NCI-H2029 (cell line): ENCODE results near the gene VSIR.

Source experiments
- DNase-seq: peaks from one replicate; lab custom pipeline; 2025; lab: John Stamatoyannopoulos, UW

The VSIR gene

GRCh38 chr10:71806704-71807556 lies 33.6 kb upstream of the VSIR start:
- no peak for DNase-seq

GRCh38 chr10:71805776-71806703 lies 32.7 kb upstream of the VSIR start:
- peak; percentile 60 for DNase-seq

- DNase-seq = no peak
These were observed 30.8 kb upstream of the VSIR start for GRCh38 chr10:71804077-71804476.

GRCh38 chr10:71802715-71803488 lies 29.6 kb upstream of the VSIR start:
- DNase-seq = no peak

GRCh38 chr10:71802235-71802634 lies 28.9 kb upstream of the VSIR start:
- no peak for DNase-seq

GRCh38 chr10:71801361-71801760 lies 28.0 kb upstream of the VSIR start:
- DNase-seq = no peak

GRCh38 chr10:71799608-71800453 lies 26.5 kb upstream of the VSIR start:
- no peak for DNase-seq

- DNase-seq = no peak
These were observed 25.8 kb upstream of the VSIR start for GRCh38 chr10:71799112-71799511.

GRCh38 chr10:71798308-71798624 lies 24.9 kb upstream of the VSIR start:
- no peak for DNase-seq

GRCh38 chr10:71797533-71798307 lies 24.4 kb upstream of the VSIR start:
- no peak for DNase-seq

- DNase-seq = no peak
These were observed 23.6 kb upstream of the VSIR start for GRCh38 chr10:71796749-71797405.

- DNase-seq = no peak
These were observed 21.9 kb upstream of the VSIR start for GRCh38 chr10:71795248-71795647.

- no peak for DNase-seq
These were observed 17.6 kb upstream of the VSIR start for GRCh38 chr10:71790749-71791440.

GRCh38 chr10:71789871-71790270 lies 16.6 kb upstream of the VSIR start:
- DNase-seq = no peak

- DNase-seq = no peak
These were observed 15.6 kb upstream of the VSIR start for GRCh38 chr10:71788954-71789353.

GRCh38 chr10:71784679-71785272 lies 11.5 kb upstream of the VSIR start:
- no peak for DNase-seq

GRCh38 chr10:71783917-71784678 lies 10.8 kb upstream of the VSIR start:
- DNase-seq = no peak

- no peak for DNase-seq
These were observed 9.7 kb upstream of the VSIR start for GRCh38 chr10:71782917-71783490.
